ENCODE data around the gene NOL8.

NOL8 gene

GRCh38 chr9:92325269-92325990 lies at the start of gene NOL8, which contains the start of gene CENPP:
Gene NOL8, minus strand, starts transcription at chr9:92325350. Its CDS starts 1,189 bp downstream, at chr9:92324161.
Gene CENPP, plus strand, starts transcription at chr9:92325953.
- peak; percentile 90 for DNase-seq (ENCODE audit: low read depth)

- no peak for DNase-seq (ENCODE audit: low read depth)
Observed at GRCh38 chr9:92373167-92373566, 48.0 kb upstream of the NOL8 start.

GRCh38 chr9:92369075-92369474 lies 43.9 kb upstream of the NOL8 start:
- no peak for DNase-seq (ENCODE audit: low read depth)

GRCh38 chr9:92360083-92360482 lies 34.9 kb upstream of the NOL8 start:
- DNase-seq (ENCODE audit: low read depth): no peak

- DNase-seq (ENCODE audit: low read depth): no peak
Observed at GRCh38 chr9:92359394-92359995, 34.3 kb upstream of the NOL8 start.

GRCh38 chr9:92353051-92353450 lies 27.9 kb upstream of the NOL8 start:
- no peak for DNase-seq (ENCODE audit: low read depth)

- no peak for DNase-seq (ENCODE audit: low read depth)
Observed at GRCh38 chr9:92350740-92351133, 25.6 kb upstream of the NOL8 start.

GRCh38 chr9:92349771-92350739 lies 24.9 kb upstream of the NOL8 start:
- DNase-seq (ENCODE audit: low read depth): peak; percentile 47

- no peak for DNase-seq (ENCODE audit: low read depth)
Observed at GRCh38 chr9:92345582-92345981, 20.4 kb upstream of the NOL8 start.

GRCh38 chr9:92342825-92343488 lies 17.8 kb upstream of the NOL8 start:
- peak; percentile 54 for DNase-seq (ENCODE audit: low read depth)

GRCh38 chr9:92341578-92341977 lies 16.4 kb upstream of the NOL8 start:
- DNase-seq (ENCODE audit: low read depth): no peak

GRCh38 chr9:92333282-92333634 lies 8.1 kb upstream of the NOL8 start:
- DNase-seq (ENCODE audit: low read depth): no peak

- peak; percentile 53 for DNase-seq (ENCODE audit: low read depth)
Observed at GRCh38 chr9:92332577-92333281, 7.6 kb upstream of the NOL8 start.

GRCh38 chr9:92328225-92328624 lies 3.1 kb upstream of the NOL8 start:
- DNase-seq (ENCODE audit: low read depth): peak; percentile 76

- no peak for DNase-seq (ENCODE audit: low read depth)
Observed at GRCh38 chr9:92327283-92327850, 2.2 kb upstream of the NOL8 start.

- DNase-seq (ENCODE audit: low read depth): no peak
Observed at GRCh38 chr9:92325991-92326500, 896 bp upstream of the NOL8 start.

GRCh38 chr9:92324889-92325268 lies 271 bp downstream of the NOL8 start:
- DNase-seq (ENCODE audit: low read depth): no peak

GRCh38 chr9:92324431-92324830 lies 719 bp downstream of the NOL8 start:
- DNase-seq (ENCODE audit: low read depth): no peak

GRCh38 chr9:92315456-92315855 lies 9.7 kb downstream of the NOL8 start:
- DNase-seq (ENCODE audit: low read depth): peak; percentile 24

GRCh38 chr9:92313624-92314012 lies 11.5 kb downstream of the NOL8 start:
- DNase-seq (ENCODE audit: low read depth): no peak

All from iris pigment epithelial cell (primary cell).